Ishikawa (cell line): ENCODE measurements around the gene SHMT2.

Source experiments
- CEBPB ChIP-seq: IDR thresholded peaks from 2 replicates; pipeline ENCODE4 v1.6.1; 2012
- CREB1 ChIP-seq: IDR thresholded peaks from 2 replicates; pipeline ENCODE4 v1.6.1; 2012; ENCODE audit warnings: low read depth
- EP300 ChIP-seq: IDR thresholded peaks from 2 replicates; pipeline ENCODE4 v1.6.1; 2012; ENCODE audit warnings: borderline replicate concordance
- RAD21 ChIP-seq: IDR thresholded peaks from 2 replicates; pipeline ENCODE4 v1.6.1; 2012; ENCODE audit warnings: low read depth
- REST ChIP-seq: IDR thresholded peaks from 2 replicates; pipeline ENCODE4 v1.6.1; 2012; ENCODE audit warnings: low read depth, mild to moderate bottlenecking
- TAF1 ChIP-seq: IDR thresholded peaks from 2 replicates; pipeline ENCODE4 v1.6.1; 2012; ENCODE audit warnings: low read depth, mild to moderate bottlenecking
- TCF12 ChIP-seq: IDR thresholded peaks from 2 replicates; pipeline ENCODE4 v1.6.1; 2012; ENCODE audit warnings: low read depth
- YY1 ChIP-seq: IDR thresholded peaks from 2 replicates; pipeline ENCODE4 v1.6.1; 2012; ENCODE audit warnings: low read depth
- TF ChIP-seq, protein P1 (sequence below): IDR thresholded peaks from 2 replicates; pipeline ENCODE4 v1.6.1; 2012

- TF ChIP-seq YY1 (no peak), TCF12 (no peak), TAF1 (no peak), EP300 (no peak), REST (no peak), CEBPB (no peak), CREB1 (no peak), RAD21 (no peak)
- TF ChIP-seq, protein P1, sequence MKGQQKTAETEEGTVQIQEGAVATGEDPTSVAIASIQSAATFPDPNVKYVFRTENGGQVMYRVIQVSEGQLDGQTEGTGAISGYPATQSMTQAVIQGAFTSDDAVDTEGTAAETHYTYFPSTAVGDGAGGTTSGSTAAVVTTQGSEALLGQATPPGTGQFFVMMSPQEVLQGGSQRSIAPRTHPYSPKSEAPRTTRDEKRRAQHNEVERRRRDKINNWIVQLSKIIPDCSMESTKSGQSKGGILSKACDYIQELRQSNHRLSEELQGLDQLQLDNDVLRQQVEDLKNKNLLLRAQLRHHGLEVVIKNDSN, result no peak
Observed at GRCh38 chr12:57229046-57229633, 371 bp upstream of the SHMT2 start.
